GM13977 (cell line): Measurements from ENCODE around the gene SLC19A1.

ENCODE experiments used
- DNase-seq: peaks from one replicate; pipeline ENCODE4 v3.0.0; 2012; ENCODE audit warnings: low spot score
- in situ Hi-C: fragments of 300-500 bp; cut with MboI; formaldehyde crosslinking; loops from one replicate; pipeline ENCODE4 v1.12.0; 2022; ENCODE audit warnings: low sequenced_read_pairs, low pct_unique_long_range_greater_than_20kb, mixed read lengths, inconsistent platforms; ENCODE audit not compliant: unreplicated experiment
- TF ChIP-seq, protein P1 (sequence below): IDR thresholded peaks from 2 replicates; pipeline ENCODE4 v1.5.1; 2012; ENCODE audit warnings: mild to moderate bottlenecking, control low read depth; ENCODE audit not compliant: insufficient read depth; ENCODE audit errors: extremely low read depth, missing control alignments

Gene SLC19A1

DNA sequence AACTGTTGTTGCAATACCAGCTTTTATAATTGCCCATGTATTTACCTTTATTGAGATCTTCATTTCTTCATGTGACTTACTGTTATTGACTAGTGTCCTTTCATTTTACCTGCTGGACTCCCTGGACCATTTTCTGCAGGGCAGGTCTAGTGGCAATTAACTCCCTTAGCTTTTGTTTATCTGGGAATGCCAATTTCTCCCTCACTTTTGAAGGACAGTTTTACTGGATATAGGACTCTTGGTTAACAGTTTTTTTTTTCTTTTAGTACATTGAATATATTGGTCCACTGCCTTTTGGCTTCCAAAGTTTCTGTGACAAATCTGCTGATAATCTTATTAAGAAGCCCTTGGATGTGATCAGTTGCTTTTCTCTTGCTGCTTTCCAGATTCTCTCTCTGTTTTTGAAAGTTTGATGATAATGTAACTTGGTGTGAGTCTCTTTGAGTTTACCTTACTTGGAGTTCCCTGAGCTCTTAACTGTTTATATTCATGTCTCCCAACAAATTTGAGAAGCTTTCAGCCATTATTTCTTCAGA is 80.4 kb downstream of the SLC19A1 start:
- TF ChIP-seq, protein P1, sequence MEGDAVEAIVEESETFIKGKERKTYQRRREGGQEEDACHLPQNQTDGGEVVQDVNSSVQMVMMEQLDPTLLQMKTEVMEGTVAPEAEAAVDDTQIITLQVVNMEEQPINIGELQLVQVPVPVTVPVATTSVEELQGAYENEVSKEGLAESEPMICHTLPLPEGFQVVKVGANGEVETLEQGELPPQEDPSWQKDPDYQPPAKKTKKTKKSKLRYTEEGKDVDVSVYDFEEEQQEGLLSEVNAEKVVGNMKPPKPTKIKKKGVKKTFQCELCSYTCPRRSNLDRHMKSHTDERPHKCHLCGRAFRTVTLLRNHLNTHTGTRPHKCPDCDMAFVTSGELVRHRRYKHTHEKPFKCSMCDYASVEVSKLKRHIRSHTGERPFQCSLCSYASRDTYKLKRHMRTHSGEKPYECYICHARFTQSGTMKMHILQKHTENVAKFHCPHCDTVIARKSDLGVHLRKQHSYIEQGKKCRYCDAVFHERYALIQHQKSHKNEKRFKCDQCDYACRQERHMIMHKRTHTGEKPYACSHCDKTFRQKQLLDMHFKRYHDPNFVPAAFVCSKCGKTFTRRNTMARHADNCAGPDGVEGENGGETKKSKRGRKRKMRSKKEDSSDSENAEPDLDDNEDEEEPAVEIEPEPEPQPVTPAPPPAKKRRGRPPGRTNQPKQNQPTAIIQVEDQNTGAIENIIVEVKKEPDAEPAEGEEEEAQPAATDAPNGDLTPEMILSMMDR, result no peak
- in situ Hi-C loops, result no loop called here
- no peak for DNase-seq

DNA sequence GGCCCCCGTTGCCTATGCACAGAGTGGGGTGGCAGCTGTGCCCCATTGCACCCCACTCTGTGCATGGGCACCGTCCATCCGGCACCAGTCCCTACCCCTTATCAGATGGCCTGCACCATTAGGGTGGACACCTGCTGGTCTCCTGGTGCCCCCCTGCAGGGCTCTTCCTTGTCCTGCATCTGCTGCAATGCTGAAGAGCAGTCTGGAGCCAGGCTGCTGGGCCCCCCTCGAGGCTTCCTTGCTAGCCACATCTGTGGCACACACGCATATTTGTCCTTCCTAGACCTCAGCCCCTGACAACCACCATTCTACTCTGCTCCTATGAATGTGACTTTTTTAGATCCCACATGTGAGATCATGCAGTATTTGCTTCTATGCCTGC is 80.9 kb downstream of the SLC19A1 start:
- DNase-seq, result no peak
- in situ Hi-C loops, result no loop called here
- TF ChIP-seq, protein P1, result no peak

DNA sequence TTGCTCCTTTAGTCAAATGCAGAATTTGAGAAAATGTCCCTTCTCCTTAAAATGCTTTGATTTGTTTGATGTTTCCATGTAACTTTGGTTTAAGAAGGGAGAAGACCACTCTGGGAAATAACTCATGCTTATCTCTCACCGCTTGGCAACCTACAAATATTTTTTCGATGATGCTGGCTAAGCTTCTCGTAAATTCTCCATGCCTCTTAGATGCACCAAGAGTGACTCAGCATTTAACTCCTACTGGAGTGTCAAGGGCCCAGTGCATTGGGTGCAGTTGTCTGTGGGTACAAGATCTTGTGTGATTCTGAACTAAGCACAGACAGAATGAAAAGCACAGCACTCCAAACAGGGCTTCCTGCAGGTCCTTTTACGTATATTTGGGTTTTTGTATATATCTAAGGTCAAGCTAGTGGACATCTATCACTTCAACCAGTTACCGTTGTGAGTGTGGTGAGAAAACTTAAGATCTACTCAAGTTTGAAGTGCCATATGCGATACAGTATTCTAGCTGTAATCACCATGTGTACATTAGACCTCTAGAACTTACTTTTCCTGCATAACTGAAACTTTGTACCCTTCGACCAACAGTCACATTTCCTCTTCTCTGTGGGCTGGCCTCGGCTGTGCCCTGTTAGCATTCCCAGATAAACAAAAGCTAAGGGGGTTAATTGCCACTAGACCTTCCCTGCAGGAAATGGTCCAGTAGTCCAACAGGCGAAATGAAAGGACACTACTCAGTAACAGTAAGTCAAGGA is 81.5 kb downstream of the SLC19A1 start:
- DNase-seq, result no peak
- TF ChIP-seq, protein P1, result no peak
- in situ Hi-C loops, result no loop called here

DNA sequence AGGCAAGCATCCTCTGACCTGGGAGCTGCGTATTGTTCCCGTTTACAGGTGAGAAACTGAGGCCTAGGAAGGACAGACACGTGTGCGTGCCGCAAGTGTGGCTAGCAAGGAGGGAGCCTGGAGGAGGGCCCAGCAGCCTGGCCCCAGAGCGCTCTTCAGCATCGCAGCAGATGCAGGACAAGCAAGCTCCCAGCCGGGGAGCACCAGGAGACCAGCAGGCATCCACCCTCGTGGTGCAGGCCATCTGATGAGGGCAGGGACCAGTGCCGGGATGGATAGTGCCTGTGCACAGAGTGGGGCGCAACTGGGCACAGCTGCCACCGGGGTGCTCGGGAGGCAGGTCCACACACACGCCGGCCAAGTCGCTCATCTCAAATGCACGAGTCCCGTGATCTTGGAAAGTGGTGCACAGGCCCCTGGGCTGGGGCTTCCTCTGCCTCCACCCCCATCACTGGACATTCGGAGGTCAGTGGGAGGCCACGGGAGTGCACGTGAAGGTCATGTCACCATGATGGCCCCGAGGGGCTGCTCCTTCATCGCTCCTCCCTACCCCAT is 82.2 kb downstream of the SLC19A1 start:
- in situ Hi-C loops, result no loop called here

DNA sequence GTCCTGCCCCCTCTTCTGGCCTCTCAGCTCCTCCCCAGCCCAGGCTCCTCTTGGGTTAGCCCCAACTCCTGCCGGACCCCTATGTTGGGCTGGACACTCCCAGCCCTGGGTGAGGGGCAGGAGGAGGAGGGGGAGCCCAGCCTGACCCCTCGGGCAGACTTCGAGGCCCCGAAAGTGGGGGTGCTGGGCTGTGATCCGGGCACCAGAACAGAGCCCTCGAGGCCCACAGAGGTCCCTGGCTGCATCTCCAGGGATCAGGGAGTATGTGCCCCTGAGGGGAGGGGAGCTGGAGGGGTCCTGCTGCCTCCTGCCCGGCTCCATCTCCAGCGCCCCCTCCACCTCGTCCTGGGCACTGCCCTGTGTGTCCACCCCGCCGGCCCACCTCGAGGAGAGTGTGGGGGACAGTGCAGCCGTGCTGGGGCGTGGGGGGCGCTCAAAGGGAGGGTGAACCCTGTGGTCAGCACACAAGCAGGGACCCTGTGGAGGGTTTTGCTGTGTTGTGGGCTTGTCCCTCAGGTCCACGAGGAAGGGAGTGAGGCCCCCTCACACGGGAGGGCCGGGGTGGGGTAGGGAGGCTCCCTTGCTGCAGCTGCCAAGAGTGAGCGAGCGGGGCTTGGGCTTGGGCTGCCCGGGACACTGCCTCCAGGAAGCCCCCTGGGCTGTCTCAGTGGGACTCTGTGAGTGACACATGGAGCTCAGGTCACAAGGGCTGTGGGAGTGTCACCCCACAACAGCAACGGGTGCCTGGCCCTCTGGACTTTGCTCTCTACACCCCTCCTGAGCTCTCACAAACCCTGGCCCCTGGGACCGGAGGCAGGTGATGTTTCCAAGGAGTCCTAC is 82.8 kb downstream of the SLC19A1 start:
- in situ Hi-C loops, result no loop called here
- DNase-seq, result no peak
- TF ChIP-seq, protein P1, result no peak

More for the DNA sequence above, 82.2 kb downstream of the SLC19A1 start:
- TF ChIP-seq, protein P1, result no peak
- no peak for DNase-seq
